Lung (tissue), 12 donors: ENCODE results near the gene ETV6. TPM values are rescaled to one million over a fixed set of nuclear protein-coding genes. Genes with fewer than 3 reads are reported as not detected.
A peak's percentile ranks its signal among the peaks of the same experiment; 100 is the strongest.

Source experiments
- ATAC-seq: fragments of 200-7000 bp; cut with Tn5 transposase; one replicate; pipeline ENCODE4 v1.9.1; 2020; ENCODE audit warnings: moderate number of reproducible peaks; ENCODE audit not compliant: insufficient read depth, low FRiP score
- DNase-seq, 3 donors: peaks; one replicate each; pipeline ENCODE4 v3.0.0-alpha.2; 2013 to 2017
- H3K27ac ChIP-seq, 2 donors: one replicate each; pipeline ENCODE4 v1.5.1; 2013; ENCODE audit warnings: mild to moderate bottlenecking in 2 of 2, moderate library complexity in 2 of 2, control low read depth in 1 of 2, inconsistent platforms in 1 of 2, low read depth in 1 of 2, low read length in 1 of 2
- H3K27me3 ChIP-seq, 3 donors: one replicate each; pipeline ENCODE4 v1.5.1; 2013; ENCODE audit warnings: low read length in 2 of 3; ENCODE audit not compliant: control insufficient read depth in 3 of 3, insufficient read depth in 3 of 3
- H3K36me3 ChIP-seq, 4 donors: one replicate each; pipeline ENCODE4 v1.5.1; 2013; ENCODE audit warnings: low read length in 4 of 4, mild to moderate bottlenecking in 1 of 4, moderate library complexity in 1 of 4; ENCODE audit not compliant: control insufficient read depth in 4 of 4, insufficient read depth in 4 of 4
- H3K4me1 ChIP-seq, 5 donors: one replicate each; pipeline ENCODE4 v1.5.1; 2013; ENCODE audit warnings: low read length in 5 of 5, mild to moderate bottlenecking in 2 of 5, moderate library complexity in 1 of 5; ENCODE audit not compliant: control insufficient read depth in 5 of 5, insufficient read depth in 5 of 5
- H3K4me3 ChIP-seq: one replicate; pipeline ENCODE4 v1.5.1; 2013; ENCODE audit warnings: mild to moderate bottlenecking, control low read depth, moderate library complexity
- H3K9ac ChIP-seq, 2 donors: one replicate each; pipeline ENCODE4 v1.5.1; 2013; ENCODE audit warnings: low read length in 2 of 2, control low read depth in 1 of 2; ENCODE audit not compliant: insufficient read depth in 1 of 2
- H3K9me3 ChIP-seq, 4 donors: one replicate each; pipeline ENCODE4 v1.5.1; 2013; ENCODE audit warnings: low read length in 3 of 4, mild to moderate bottlenecking in 1 of 4, moderate library complexity in 1 of 4; ENCODE audit not compliant: control insufficient read depth in 4 of 4, insufficient read depth in 3 of 4
- WGBS, 2 donors: extraction: QIAGEN DNeasy Blood & Tissue Kit; methylation state at CpG; one replicate each; pipeline ENCODE4 v1.1.7; 2013; 5-methylcytosine and 5-hydroxymethylcytosine counted together
- polyA plus RNA-seq, 2 donors: library from polyadenylated mRNA; stranded (reverse); fragments of 200-250 nt; gene quantifications; one replicate each; pipeline ENCODE4 v1.2.1, GENCODE V29; 2013
- total RNA-seq, 2 donors: library from RNA; depleted of rRNA in 1 of 2; stranded (reverse); fragments of >200 nt in 1 of 2; gene quantifications; one replicate each; pipeline ENCODE4 v1.2.1, GENCODE V29; 2014 to 2021
- TF ChIP-seq, protein P1 (sequence below): IDR thresholded peaks from 2 replicates; pipeline ENCODE4 v1.5.1; 2012; ENCODE audit warnings: mild to moderate bottlenecking; ENCODE audit errors: control extremely low read depth, extremely low read depth
- donor health status: control.
- donor health status: control.
- donor health status: Bipolar disorder and iron deficiency.
- donor health status: healthy.
- donor health status: DM: yes; HTN: yes; CAD: no.

The ETV6 gene
- total and polyA plus RNA-seq, 4 donors = 8.6 to 45.7 (median 13.6) TPM

DNA sequence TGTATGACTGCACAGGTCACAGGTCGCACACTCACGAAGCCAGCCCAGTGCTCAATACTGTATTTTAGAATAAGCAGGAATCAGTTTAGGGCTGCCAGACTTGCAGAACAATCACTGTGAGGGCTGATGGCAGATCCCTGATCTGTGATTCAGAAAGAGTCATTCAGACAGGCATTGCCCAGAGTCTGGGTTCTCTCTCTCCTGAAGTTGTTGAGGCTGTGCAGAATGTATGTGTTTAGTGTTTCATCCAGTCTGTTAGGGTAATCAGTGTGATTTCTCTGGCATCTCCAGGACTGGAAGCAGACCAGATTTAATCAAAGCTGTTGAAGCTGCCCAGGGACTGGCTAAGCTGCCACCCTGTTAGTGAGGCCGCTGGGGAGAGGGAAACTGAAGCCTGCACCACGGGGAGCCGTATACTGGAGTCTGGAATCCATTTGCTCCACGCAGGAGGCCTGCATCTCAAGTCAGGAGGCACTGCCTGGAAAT, 69.3 kb downstream of the ETV6 start:
- TF ChIP-seq, protein P1, sequence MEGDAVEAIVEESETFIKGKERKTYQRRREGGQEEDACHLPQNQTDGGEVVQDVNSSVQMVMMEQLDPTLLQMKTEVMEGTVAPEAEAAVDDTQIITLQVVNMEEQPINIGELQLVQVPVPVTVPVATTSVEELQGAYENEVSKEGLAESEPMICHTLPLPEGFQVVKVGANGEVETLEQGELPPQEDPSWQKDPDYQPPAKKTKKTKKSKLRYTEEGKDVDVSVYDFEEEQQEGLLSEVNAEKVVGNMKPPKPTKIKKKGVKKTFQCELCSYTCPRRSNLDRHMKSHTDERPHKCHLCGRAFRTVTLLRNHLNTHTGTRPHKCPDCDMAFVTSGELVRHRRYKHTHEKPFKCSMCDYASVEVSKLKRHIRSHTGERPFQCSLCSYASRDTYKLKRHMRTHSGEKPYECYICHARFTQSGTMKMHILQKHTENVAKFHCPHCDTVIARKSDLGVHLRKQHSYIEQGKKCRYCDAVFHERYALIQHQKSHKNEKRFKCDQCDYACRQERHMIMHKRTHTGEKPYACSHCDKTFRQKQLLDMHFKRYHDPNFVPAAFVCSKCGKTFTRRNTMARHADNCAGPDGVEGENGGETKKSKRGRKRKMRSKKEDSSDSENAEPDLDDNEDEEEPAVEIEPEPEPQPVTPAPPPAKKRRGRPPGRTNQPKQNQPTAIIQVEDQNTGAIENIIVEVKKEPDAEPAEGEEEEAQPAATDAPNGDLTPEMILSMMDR = no peak
- H3K36me3 ChIP-seq = peaks cover 0 to 3% (median 0%) of the 10 kb centered on the region in 4 donors
- no peak for DNase-seq
- peaks cover 0 to 27% (median 11%) of the 10 kb centered on the region in 5 donors for H3K4me1 ChIP-seq
- H3K9me3 ChIP-seq = no peaks in the 10 kb centered on the region
- peak overlapping the region in 1 of 2 donors; percentile 2 for H3K27ac ChIP-seq
- WGBS, 2 donors = 80 to 81% methylated on average over 6 of the region's 6 CpGs
- no peak overlapping the region for H3K4me3 ChIP-seq
- no peaks in the 10 kb centered on the region for H3K27me3 ChIP-seq
- H3K9ac ChIP-seq = no peak overlapping the region
- no peak for ATAC-seq

DNA sequence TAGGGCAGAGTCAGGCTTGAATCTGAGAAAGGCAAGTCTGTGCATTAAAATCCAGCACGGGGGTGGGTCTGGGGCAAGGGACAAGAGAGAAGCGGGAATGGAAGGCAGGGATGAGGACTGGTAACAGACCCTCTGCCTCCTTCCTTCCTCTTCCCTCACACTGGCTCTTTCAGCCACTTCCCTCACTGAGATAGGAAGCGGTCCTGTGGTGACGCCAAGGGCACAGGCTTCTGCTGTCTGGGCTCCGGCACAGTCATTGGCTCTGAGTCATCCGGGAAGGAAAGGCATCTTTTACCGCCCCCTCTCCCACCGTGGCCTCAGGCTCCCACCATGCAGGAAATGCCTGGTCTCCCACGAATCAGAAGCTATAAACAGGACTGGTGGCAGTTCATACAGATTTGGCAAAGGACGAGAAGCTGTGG, 70.2 kb downstream of the ETV6 start:
- peaks cover 5 to 30% (median 20%) of the 10 kb centered on the region in 5 donors for H3K4me1 ChIP-seq
- no peaks in the 10 kb centered on the region for H3K27me3 ChIP-seq
- DNase-seq (peak in 2 of 3 donors; percentile 45 to 48), ATAC-seq (no peak)
- H3K9me3 ChIP-seq = no peaks in the 10 kb centered on the region
- TF ChIP-seq, protein P1 = no peak
- H3K4me3 ChIP-seq = no peak overlapping the region
- H3K36me3 ChIP-seq = peaks cover 0 to 1% (median 0%) of the 10 kb centered on the region in 4 donors
- H3K27ac ChIP-seq = peak overlapping the region; percentile 7 to 13
- no peak overlapping the region for H3K9ac ChIP-seq
- 11 to 44% methylated on average over 10 of the region's 10 CpGs for WGBS, 2 donors

DNA sequence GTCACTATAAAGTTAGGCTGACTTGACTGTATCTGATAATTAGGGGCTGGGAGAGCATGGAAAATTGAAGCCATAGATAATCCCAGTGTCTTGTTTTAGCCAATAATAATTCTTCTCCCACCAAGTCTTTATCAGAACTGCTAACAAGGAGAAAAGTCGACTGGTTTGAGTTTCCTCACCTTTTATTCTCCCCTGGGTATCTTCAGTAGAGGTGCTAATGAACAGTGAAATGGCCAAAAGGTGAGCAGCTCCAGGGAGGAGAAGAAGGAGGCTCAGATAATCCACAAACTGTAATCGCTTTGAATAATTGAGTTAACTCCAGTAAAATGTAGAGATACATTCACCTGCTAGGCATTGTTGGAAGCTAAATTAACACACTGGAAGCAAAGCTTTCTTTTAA, 72.6 kb downstream of the ETV6 start:
- no peak overlapping the region for H3K27ac ChIP-seq
- H3K36me3 ChIP-seq = no peaks in the 10 kb centered on the region
- DNase-seq (no peak), ATAC-seq (no peak)
- H3K9me3 ChIP-seq = no peaks in the 10 kb centered on the region
- H3K4me1 ChIP-seq = peaks cover 6 to 34% (median 27%) of the 10 kb centered on the region in 5 donors
- WGBS, 2 donors = 73 to 74% methylated on average over 2 of the region's 2 CpGs
- H3K4me3 ChIP-seq = no peak overlapping the region
- no peak overlapping the region for H3K9ac ChIP-seq
- no peaks in the 10 kb centered on the region for H3K27me3 ChIP-seq
- TF ChIP-seq, protein P1 = no peak

DNA sequence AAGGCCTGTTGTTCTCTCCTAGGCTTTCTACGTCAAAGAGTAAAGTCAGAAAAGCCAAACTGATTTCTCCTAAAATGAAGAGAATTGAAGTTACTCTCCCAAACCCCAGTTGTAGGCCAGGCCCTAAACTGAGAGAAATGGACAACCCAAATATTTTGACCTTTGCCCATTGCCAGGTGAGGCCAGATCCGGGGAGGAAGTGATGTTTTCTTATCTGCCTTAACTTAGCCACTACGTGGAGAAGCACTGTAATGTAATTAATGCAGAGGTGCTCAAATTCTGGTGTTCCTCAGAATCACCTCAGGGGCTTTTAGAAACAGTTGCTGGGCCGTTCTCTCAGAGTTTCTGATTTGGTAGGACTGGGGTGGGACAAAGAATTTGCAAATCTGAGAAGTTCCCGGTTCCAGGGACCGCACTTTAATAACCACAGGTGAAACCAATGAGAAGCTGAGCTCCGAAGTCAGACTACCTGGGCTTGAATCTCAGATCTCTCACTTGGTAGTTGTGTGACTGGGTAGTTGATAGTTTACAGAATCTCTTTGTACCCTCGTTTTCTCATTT, 73.2 kb downstream of the ETV6 start:
- H3K27ac ChIP-seq = no peak overlapping the region
- no peak overlapping the region for H3K9ac ChIP-seq
- ATAC-seq (no peak), DNase-seq (no peak)
- TF ChIP-seq, protein P1 = no peak
- no peaks in the 10 kb centered on the region for H3K9me3 ChIP-seq
- no peak overlapping the region for H3K4me3 ChIP-seq
- WGBS, 2 donors = 87 to 88% methylated on average over 8 of the region's 8 CpGs
- peaks cover 6 to 31% (median 25%) of the 10 kb centered on the region in 5 donors for H3K4me1 ChIP-seq
- peaks cover 0 to 2% (median 0%) of the 10 kb centered on the region in 4 donors for H3K36me3 ChIP-seq
- H3K27me3 ChIP-seq = no peaks in the 10 kb centered on the region
